Aorta (tissue), 5 donors: ENCODE measurements around the gene OTOP3. TPM values are rescaled to one million over a fixed set of nuclear protein-coding genes. Genes with fewer than 3 reads are reported as not detected.

Experiments
- ATAC-seq: fragments of 200-7000 bp; cut with Tn5 transposase; one replicate; pipeline ENCODE4 v1.9.1; 2022; ENCODE audit warnings: moderate library complexity; ENCODE audit not compliant: low FRiP score
- DNase-seq, 2 donors: peaks; one replicate each; pipeline ENCODE4 v3.0.0-alpha.2; 2020
- H3K27ac ChIP-seq, 2 donors: one replicate each; pipeline ENCODE4 v1.5.1; 2013; ENCODE audit warnings: low read length in 2 of 2, mild to moderate bottlenecking in 2 of 2, moderate library complexity in 2 of 2, control low read depth in 1 of 2, inconsistent platforms in 1 of 2, low read depth in 1 of 2
- H3K27me3 ChIP-seq, 2 donors: one replicate each; pipeline ENCODE4 v1.6.1; 2013; ENCODE audit warnings: control low read depth in 1 of 2, low read length in 1 of 2, mild to moderate bottlenecking in 1 of 2, moderate library complexity in 1 of 2; ENCODE audit not compliant: insufficient read depth in 2 of 2, control insufficient read depth in 1 of 2
- H3K36me3 ChIP-seq, 2 donors: one replicate each; pipeline ENCODE4 v1.6.1; 2013; ENCODE audit warnings: control low read depth in 1 of 2, low read length in 1 of 2, mild to moderate bottlenecking in 1 of 2; ENCODE audit not compliant: insufficient read depth in 2 of 2, control insufficient read depth in 1 of 2
- H3K4me1 ChIP-seq, 2 donors: one replicate each; pipeline ENCODE4 v1.6.1; 2013; ENCODE audit warnings: low read length in 2 of 2, control low read depth in 1 of 2, mild to moderate bottlenecking in 1 of 2, moderate library complexity in 1 of 2; ENCODE audit not compliant: insufficient read depth in 2 of 2, control insufficient read depth in 1 of 2
- H3K4me3 ChIP-seq, 2 donors: one replicate each; pipeline ENCODE4 v1.5.1; 2013; ENCODE audit warnings: low read length in 2 of 2, control low read depth in 1 of 2, mild to moderate bottlenecking in 1 of 2
- H3K9me3 ChIP-seq: one replicate; pipeline ENCODE4 v1.6.1; 2013; ENCODE audit warnings: mild to moderate bottlenecking, low read length; ENCODE audit not compliant: control insufficient read depth
- WGBS, 2 donors: extraction: QIAGEN DNeasy Blood & Tissue Kit; methylation state at CpG; one replicate each; pipeline ENCODE4 v1.1.7; 2013; 5-methylcytosine and 5-hydroxymethylcytosine counted together
- intact Hi-C, 2 donors: fragments of 100-400 bp; cut with DNase I; formaldehyde crosslinking; loops; one replicate each; pipeline versions ENCODE4 v1.14.2 to v1.15.0; 2022
- polyA plus RNA-seq, 2 donors: library from polyadenylated mRNA; stranded (reverse); fragments of 200-250 nt; gene quantifications; one replicate each; pipeline ENCODE4 v1.2.3, GENCODE V29; 2013
- total RNA-seq, 2 donors: library from RNA; stranded (reverse); fragmentation: NEBNext Ultra II Directional; extraction: Animal tissue kit (Norgen Biotek cat#: 25700); gene quantifications; one replicate each; pipeline ENCODE4 v1.2.1, GENCODE V29; 2021
- donor health status: healthy with polysubstance abuse.
- donor health status: Bipolar disorder and iron deficiency.
- donor health status: DM: no; HTN: no; CAD: no.
- donor health status: DM: no; HTN: no; CAD: no.
- donor health status: DM: yes; HTN: yes; CAD: no.

Gene OTOP3
- total and polyA plus RNA-seq, 4 donors, result 1.8 TPM; not detected in 3

DNA sequence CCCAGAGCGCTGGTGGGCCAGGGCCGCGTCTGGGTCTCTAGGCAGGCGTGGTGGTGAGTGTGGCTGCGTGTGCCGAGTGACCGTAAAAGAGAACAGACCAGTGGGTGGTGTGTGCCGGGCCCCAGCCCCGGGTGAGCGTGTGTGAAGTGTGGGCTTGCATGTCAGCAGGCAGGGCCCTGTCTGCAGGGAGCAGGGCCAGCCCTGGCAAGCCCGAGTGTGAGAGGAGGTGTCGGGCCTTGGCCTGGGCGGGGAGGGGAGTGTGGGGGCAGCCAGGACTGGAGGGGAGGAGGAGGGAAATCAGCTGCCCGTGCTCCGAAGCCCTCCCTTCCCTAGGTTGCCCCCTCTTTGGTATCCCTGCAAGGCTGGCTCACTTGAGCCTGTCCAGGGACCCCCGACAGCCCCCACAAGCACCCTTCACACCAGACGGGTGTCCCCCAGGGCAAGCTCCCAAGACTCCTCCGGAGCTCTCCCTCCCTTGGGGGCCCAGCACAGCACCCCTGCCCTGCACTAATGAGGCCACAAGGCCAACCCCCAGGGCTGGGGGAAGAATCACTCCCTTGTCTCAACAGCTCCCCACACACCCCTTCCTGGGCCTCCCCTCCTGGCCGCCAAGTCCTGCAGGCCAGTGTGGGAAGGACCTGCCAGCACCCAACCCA, 14.5 kb upstream of the OTOP3 start:
- no peak for DNase-seq
- Histone ChIP-seq H3K27ac (no peak overlapping the region), H3K4me3 (no peak overlapping the region), H3K9me3 (no peaks in the 10 kb centered on the region), H3K27me3 (no peaks in the 10 kb centered on the region), H3K36me3 (no peaks in the 10 kb centered on the region), H3K4me1 (no peaks in the 10 kb centered on the region)
- 38 to 43% methylated on average over 18 to 19 of the region's 19 CpGs for WGBS, 2 donors
- ATAC-seq, result no peak
- intact Hi-C loops, result no loop called here

DNA sequence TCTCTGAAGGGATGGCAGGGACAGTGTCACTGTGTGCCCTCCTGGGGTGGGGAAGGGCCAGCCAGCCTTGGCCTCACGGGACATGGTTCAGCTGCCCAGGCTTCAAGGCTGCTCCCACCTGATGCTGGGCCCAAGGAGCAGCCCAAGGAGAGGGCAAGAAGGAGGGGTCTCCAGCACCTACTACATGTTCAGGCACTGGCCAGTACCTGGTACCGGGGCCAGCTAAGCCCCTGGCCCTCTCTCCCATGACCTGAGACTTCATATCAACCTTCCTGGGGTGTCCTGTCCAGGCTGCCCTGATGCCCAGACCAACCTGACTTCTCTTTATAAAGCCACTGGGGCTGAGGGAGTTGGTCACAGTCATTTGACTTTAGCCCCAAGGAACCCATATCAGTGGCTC, 13.9 kb upstream of the OTOP3 start:
- no peak for DNase-seq
- H3K36me3 ChIP-seq, result no peaks in the 10 kb centered on the region
- H3K27ac ChIP-seq, result no peak overlapping the region
- no peaks in the 10 kb centered on the region for H3K9me3 ChIP-seq
- no peak for ATAC-seq
- no peaks in the 10 kb centered on the region for H3K27me3 ChIP-seq
- intact Hi-C loops, result no loop called here
- no peak overlapping the region for H3K4me3 ChIP-seq
- 92 to 96% methylated on average over 2 of the region's 2 CpGs for WGBS, 2 donors
- no peaks in the 10 kb centered on the region for H3K4me1 ChIP-seq

DNA sequence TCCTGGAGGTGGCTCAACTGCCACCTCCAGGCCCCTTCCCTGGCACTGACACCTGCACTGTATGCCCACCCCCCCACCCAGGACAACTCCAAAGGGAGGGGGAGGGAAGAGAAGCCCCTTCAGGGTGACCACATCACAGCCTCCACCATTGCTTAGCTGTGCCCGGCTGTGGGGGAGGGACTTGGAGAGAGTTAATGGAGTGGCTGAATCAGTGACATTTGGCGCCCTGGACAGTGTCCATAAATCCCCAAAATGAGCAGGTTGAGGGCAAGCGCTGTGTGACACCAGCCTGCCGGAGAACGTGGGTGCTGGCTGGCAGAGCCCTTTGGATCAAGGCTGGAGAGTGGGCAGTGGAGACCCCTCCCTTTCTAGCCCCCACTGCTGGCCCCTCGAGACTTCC, 13.5 kb upstream of the OTOP3 start:
- Histone ChIP-seq H3K4me1 (no peaks in the 10 kb centered on the region), H3K4me3 (no peak overlapping the region), H3K27me3 (peaks cover 0 to 2% of the 10 kb centered on the region in 2 donors), H3K36me3 (no peaks in the 10 kb centered on the region), H3K9me3 (no peaks in the 10 kb centered on the region), H3K27ac (no peak overlapping the region)
- DNase-seq, result no peak
- 52 to 60% methylated on average over 6 of the region's 6 CpGs for WGBS, 2 donors
- intact Hi-C loops, result no loop called here
- ATAC-seq, result no peak

DNA sequence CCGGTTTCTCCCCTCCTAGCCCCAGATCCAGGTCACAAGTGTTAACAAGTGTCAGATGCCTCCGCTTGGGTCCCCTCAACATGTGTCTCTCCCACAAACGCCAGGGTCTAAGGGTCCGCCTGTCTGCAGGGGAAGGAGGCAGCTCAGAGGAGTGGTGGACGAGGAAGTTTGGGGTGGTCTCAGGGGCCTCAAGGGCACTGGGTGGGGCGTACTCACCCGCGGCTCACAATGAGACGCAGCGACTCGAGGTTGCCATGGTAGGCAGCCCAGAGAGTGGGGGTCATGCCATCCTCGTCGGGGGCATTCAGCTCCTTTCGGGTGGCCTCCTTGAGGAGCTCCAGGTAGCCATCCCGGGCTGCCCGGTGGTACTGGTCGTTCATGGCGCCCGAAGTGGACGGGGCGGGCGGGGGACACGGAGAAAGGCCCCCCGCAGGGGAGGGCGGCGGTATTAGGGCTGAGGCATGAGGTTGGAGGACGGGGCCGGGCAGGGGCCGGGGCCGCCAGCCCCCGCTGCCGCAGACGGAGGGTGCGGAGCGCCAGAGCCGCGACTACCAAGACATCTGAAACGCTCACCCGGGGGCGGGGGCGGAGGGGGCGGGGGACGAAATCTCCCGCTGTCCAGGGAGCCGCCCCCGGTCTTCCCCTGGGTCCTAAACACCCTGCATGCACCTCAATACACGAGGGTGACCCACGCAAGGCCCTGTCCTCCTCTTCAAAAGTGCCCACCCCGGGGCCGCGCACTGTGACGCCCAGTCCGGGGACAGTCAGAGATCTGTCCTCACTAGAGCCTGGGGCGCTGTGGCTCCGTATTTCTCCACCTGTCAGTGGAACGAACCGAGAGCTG, 12.8 kb upstream of the OTOP3 start, which contains the start of gene USH1G:
Gene USH1G, minus strand, starts transcription at position 562 of the 844 bp plus-strand sequence. Its CDS starts 182 bp downstream, at position 380.
- peaks cover 0 to 3% of the 10 kb centered on the region in 2 donors for H3K27me3 ChIP-seq
- no peak for DNase-seq

DNA sequence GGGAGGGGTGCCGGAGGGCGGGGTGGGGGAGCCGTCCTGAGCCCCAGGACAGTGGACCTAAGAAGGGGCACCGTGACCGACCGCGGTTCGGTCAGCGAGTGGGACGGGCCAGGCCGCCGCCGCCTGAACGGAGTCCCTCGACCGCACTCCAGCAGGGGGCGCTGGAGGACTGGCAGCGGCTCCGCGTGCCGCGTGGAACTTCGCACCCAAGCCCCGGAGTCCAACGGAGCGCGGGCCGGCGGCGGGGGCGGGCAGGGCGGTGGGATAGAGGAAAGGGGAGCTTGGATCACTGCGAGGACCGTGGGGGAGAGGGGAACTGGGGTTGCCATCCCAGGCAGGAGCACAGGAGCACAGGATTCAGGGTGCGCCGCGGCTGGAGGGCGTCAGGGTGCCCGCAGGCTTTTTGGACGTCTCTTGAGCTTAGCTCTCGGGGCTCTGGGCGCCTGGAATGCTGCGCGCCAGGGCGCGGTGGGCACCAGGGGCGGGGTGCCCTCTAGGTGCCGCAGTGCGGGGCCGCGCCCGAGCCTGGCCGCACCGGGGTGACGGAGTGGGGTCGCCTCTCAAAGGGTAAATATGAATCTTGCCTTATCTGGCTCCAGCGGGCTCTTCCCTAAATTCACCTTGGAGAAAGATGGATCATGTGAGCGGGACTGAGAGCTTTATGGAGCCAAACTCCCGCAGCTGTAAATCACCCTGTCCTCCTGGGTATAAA, 12.0 kb upstream of the OTOP3 start:
- peaks cover 0 to 3% of the 10 kb centered on the region in 2 donors for H3K27me3 ChIP-seq

More for the DNA sequence above, 12.8 kb upstream of the OTOP3 start, which contains the start of gene USH1G:
- no peak within 1 kb of the TSS for H3K4me3 ChIP-seq
- WGBS, 2 donors, result 5 to 8% methylated on average over 33 to 57 of the region's 57 CpGs
- H3K27ac ChIP-seq, result no peak within 1 kb of the TSS
- H3K9me3 ChIP-seq, result no peaks in the 10 kb centered on the region
- intact Hi-C loops, result loop anchor here in 1 of 2 donors (1.0 kb wide), 1 partner anchor 36 kb away; no protein-coding TSS in a partner anchor
- ATAC-seq, result no peak
- H3K4me1 ChIP-seq, result no peaks in the 10 kb centered on the region
- no peaks in the 10 kb centered on the region for H3K36me3 ChIP-seq

DNA sequence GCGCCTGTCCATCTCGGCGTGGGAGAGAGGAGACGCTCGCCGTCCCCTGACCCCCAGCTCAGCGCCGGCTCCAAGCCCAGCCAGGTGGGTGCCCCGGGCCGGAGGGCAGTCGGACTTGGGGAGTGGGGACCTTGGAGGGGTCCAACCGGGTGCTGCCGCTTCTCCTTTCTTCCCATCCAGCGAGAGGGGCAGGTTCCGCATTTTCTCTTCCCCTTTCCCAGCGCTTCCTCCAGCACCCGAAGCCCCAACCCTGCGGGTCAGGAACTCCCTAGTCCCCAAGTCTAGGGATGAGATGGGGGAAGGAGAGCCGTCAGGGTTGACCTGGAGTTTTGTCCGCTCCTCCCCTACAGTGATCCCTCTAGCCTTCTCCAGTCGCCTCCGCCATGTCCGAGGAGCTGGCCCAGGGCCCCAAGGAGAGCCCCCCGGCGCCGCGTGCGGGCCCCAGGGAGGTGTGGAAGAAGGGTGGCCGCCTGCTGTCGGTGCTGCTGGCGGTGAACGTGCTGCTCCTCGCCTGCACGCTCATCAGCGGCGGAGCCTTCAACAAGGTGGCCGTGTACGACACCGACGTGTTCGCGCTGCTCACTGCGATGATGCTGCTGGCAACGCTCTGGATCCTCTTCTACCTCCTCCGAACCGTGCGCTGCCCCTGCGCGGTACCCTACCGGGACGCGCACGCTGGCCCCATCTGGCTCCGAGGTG, 11.3 kb upstream of the OTOP3 start, which contains the start of gene OTOP2:
Gene OTOP2, plus strand, starts transcription at position 24 of the 699 bp plus-strand sequence. Its CDS starts 360 bp downstream, at position 384.
- ATAC-seq (no peak), DNase-seq (peak in 1 of 2 donors; percentile 81)
- 2% methylated on average over 48 to 54 of the region's 54 CpGs for WGBS, 2 donors
- H3K27me3 ChIP-seq, result peaks cover 0 to 3% of the 10 kb centered on the region in 2 donors
- intact Hi-C loops, result no loop called here
- H3K4me1 ChIP-seq, result no peaks in the 10 kb centered on the region
- no peaks in the 10 kb centered on the region for H3K36me3 ChIP-seq
- H3K9me3 ChIP-seq, result no peaks in the 10 kb centered on the region
- no peak within 1 kb of the TSS for H3K27ac ChIP-seq
- H3K4me3 ChIP-seq, result no peak within 1 kb of the TSS

More for the DNA sequence above, 12.0 kb upstream of the OTOP3 start:
- peak; percentile 74 for ATAC-seq
- peak; percentile 82 to 91 for DNase-seq
- H3K4me3 ChIP-seq, result no peak overlapping the region
- H3K27ac ChIP-seq, result no peak overlapping the region
- no peaks in the 10 kb centered on the region for H3K36me3 ChIP-seq
- no peaks in the 10 kb centered on the region for H3K4me1 ChIP-seq
- WGBS, 2 donors, result 3 to 4% methylated on average over 40 to 59 of the region's 59 CpGs
- intact Hi-C loops, result loop anchor here in 1 of 2 donors (1.0 kb wide), 1 partner anchor 36 kb away; no protein-coding TSS in a partner anchor
- no peaks in the 10 kb centered on the region for H3K9me3 ChIP-seq

DNA sequence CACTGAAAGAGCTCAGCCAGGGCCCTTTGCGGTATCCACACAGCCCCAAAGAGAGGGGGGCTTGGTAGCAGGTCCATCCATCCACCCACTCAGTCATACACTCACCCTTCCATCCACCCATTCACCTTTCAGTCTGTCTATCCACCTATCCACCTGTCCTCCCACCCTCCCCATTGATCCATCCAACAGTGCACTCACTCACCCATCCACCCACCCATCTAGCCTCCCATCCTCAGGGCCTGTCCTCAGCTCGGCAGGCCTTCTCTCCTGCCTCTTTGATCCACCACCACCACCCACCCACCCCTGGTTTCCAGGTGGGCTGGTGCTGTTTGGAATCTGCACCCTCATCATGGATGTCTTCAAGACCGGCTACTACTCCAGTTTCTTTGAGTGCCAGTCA, 10.5 kb upstream of the OTOP3 start:
- Histone ChIP-seq H3K27me3 (peaks cover 0 to 3% of the 10 kb centered on the region in 2 donors), H3K27ac (no peak overlapping the region), H3K4me1 (no peaks in the 10 kb centered on the region), H3K4me3 (no peak overlapping the region), H3K9me3 (no peaks in the 10 kb centered on the region), H3K36me3 (no peaks in the 10 kb centered on the region)
- DNase-seq, result no peak
- intact Hi-C loops, result no loop called here
- WGBS, 2 donors, result 69 to 81% methylated on average over 2 to 3 of the region's 3 CpGs
- no peak for ATAC-seq

DNA sequence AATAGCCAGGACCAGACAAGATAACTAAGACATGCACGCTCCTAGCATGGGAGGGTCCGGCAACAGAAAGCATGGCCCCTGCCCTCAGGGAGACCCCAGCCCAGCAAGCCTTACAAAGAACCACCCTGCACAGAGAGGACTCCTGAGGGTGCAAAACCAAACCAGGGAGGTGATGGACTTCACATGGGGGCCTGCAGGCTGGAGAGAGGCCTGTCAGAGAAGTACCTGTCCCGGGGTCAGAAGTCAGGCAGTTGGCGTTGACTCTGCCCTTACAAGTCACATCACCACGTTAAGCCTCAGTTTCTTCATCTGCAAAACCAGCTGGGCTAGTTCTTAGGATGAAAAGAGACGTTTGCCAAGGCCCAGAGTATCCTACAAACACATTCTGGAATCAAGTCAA, 6.9 kb upstream of the OTOP3 start:
- no peak for DNase-seq
- H3K9me3 ChIP-seq, result no peaks in the 10 kb centered on the region
- no peak for ATAC-seq
- H3K27ac ChIP-seq, result no peak overlapping the region
- H3K4me3 ChIP-seq, result no peak overlapping the region
- no peaks in the 10 kb centered on the region for H3K4me1 ChIP-seq
- H3K36me3 ChIP-seq, result no peaks in the 10 kb centered on the region
- intact Hi-C loops, result no loop called here
- WGBS, 2 donors, result 70 to 74% methylated on average over 6 of the region's 6 CpGs
- peaks cover 0 to 3% of the 10 kb centered on the region in 2 donors for H3K27me3 ChIP-seq
